ENCODE data around the gene OXT. TPM values are rescaled to one million over a fixed set of nuclear protein-coding genes. Genes with fewer than 3 reads are reported as not detected.

Gene OXT
- total and polyA plus RNA-seq, 3 experiments from 2014 or later = 0.79 to 1.4 TPM; not detected in 1

- H3K9me3 Mint-ChIP-seq = peaks cover 0 to 3% (median 0%) of the 10 kb centered on the region in 5 donors
- POLR2A ChIA-PET = no interaction called here
- Histone ChIP-seq H3K36me3 (ENCODE audit: insufficient read depth, low read length) (no peaks in the 10 kb centered on the region), H3K4me1 (ENCODE audit: insufficient read depth, low read length) (peaks cover 20% of the 10 kb centered on the region), H3K27me3 (ENCODE audit: insufficient read depth, low read length, poor library complexity, severe bottlenecking) (no peaks in the 10 kb centered on the region), H3K27ac (ENCODE audit: low read depth, low read length) (no peak overlapping the region), H3K4me3 (ENCODE audit: low read length) (peak overlapping the region; percentile 22), H3K9me3 (ENCODE audit: low read length) (no peaks in the 10 kb centered on the region)
- H3K36me3 Mint-ChIP-seq = no peaks in the 10 kb centered on the region
- H3K27me3 Mint-ChIP-seq = peaks cover 23 to 37% of the 10 kb centered on the region in 2 donors
- H3K27ac Mint-ChIP-seq = peak overlapping the region in 6 of 8 donors; percentile 29 to 95 (median 76)
- peaks cover 5 to 23% (median 7%) of the 10 kb centered on the region in 3 donors for H3K4me1 Mint-ChIP-seq
- H3K4me3 Mint-ChIP-seq = peak overlapping the region in 3 of 7 donors; percentile 66 to 79 (median 77)
- peak in 2 of 5 donors; percentile 13 to 84 for DNase-seq
- CTCF ChIA-PET = interaction anchor here (0.8 to 1.0 kb wide), 2 partner anchors 40 to 48 kb away, joined by 3 to 4 read pairs; partner anchors contain the start of gene MRPS26
Measured at GRCh38 chr20:3093861-3094361, 22.5 kb downstream of the OXT start.

DNA sequence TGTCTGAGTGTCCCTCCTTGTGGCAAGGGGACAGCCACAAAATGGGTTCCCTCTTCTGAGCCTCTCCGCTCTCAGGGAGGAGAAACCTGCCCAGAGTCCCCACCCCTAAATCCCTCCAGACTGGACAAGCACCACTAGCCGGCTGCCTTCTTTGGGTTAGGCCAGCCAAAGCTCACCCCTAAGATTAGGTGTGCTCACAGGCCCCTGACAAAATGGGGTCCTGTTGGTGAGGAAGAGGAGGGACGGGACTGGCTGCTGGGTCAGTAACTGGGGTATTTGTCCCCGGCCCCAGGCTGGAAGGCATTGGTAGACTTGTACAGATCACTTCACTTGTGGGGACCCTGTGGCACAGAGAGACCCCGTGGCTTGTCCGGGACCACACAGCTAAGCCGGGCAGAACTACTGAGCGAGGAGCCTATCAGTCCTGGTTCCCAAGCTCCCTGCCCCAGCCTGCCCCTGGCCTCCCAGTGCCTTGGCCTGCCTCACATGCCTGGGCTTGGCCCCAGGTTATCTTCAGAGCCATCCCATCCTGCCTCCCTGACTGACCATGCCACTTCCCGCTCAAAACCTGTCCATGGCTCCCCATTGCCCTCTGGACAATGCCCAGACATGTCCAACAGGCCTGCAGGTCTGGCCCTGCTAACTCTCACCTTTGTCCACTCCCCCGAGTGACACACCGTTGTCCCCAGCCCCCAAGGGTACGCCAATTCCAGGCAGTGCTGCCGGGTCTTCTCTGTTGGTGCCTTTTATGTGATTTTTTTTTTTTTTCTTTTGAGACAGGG, 23.6 kb downstream of the OXT start:
- ChIA-PET CTCF (no interaction called here), POLR2A (no interaction called here)
- DNase-seq = no peak
- Mint-ChIP-seq H3K27me3 (peaks cover 18 to 31% of the 10 kb centered on the region in 2 donors), H3K4me3 (peak overlapping the region in 1 of 7 donors; percentile 51), H3K36me3 (no peaks in the 10 kb centered on the region), H3K27ac (no peak overlapping the region), H3K9me3 (peaks cover 0 to 3% (median 0%) of the 10 kb centered on the region in 5 donors), H3K4me1 (peaks cover 5 to 23% (median 7%) of the 10 kb centered on the region in 3 donors)
- no peak overlapping the region for H3K4me3 ChIP-seq (ENCODE audit: low read length)
- H3K4me1 ChIP-seq (ENCODE audit: insufficient read depth, low read length) = peaks cover 19% of the 10 kb centered on the region
- no peaks in the 10 kb centered on the region for H3K36me3 ChIP-seq (ENCODE audit: insufficient read depth, low read length)
- no peaks in the 10 kb centered on the region for H3K27me3 ChIP-seq (ENCODE audit: insufficient read depth, low read length, poor library complexity, severe bottlenecking)
- H3K27ac ChIP-seq (ENCODE audit: low read depth, low read length) = no peak overlapping the region
- no peaks in the 10 kb centered on the region for H3K9me3 ChIP-seq (ENCODE audit: low read length)

- Mint-ChIP-seq H3K9me3 (no peaks in the 10 kb centered on the region), H3K4me3 (no peak overlapping the region), H3K4me1 (peaks cover 17 to 20% (median 18%) of the 10 kb centered on the region in 3 donors), H3K27me3 (peaks cover 0 to 4% of the 10 kb centered on the region in 2 donors), H3K36me3 (no peaks in the 10 kb centered on the region), H3K27ac (no peak overlapping the region)
- ChIA-PET CTCF (interaction anchor here (1.5 to 1.7 kb wide), 3 partner anchors 14 to 31 kb away, joined by 3 read pairs; no protein-coding TSS in a partner anchor), POLR2A (no interaction called here)
- Histone ChIP-seq H3K9me3 (ENCODE audit: low read length) (no peaks in the 10 kb centered on the region), H3K27ac (ENCODE audit: low read depth, low read length) (no peak overlapping the region), H3K4me3 (ENCODE audit: low read length) (no peak overlapping the region), H3K4me1 (ENCODE audit: insufficient read depth, low read length) (peaks cover 20% of the 10 kb centered on the region), H3K36me3 (ENCODE audit: insufficient read depth, low read length) (no peaks in the 10 kb centered on the region), H3K27me3 (ENCODE audit: insufficient read depth, low read length, poor library complexity, severe bottlenecking) (peaks cover 3% of the 10 kb centered on the region)
- DNase-seq = no peak
Measured at GRCh38 chr20:3100480-3100879, 29.1 kb downstream of the OXT start.

GRCh38 chr20:3101251-3101650, 29.8 kb downstream of the OXT start:
- Histone ChIP-seq H3K4me3 (ENCODE audit: low read length) (no peak overlapping the region), H3K4me1 (ENCODE audit: insufficient read depth, low read length) (peaks cover 20% of the 10 kb centered on the region), H3K36me3 (ENCODE audit: insufficient read depth, low read length) (no peaks in the 10 kb centered on the region), H3K27ac (ENCODE audit: low read depth, low read length) (no peak overlapping the region), H3K27me3 (ENCODE audit: insufficient read depth, low read length, poor library complexity, severe bottlenecking) (peaks cover 3% of the 10 kb centered on the region), H3K9me3 (ENCODE audit: low read length) (no peaks in the 10 kb centered on the region)
- H3K27ac Mint-ChIP-seq = peak overlapping the region in 1 of 8 donors; percentile 90
- peaks cover 0 to 4% of the 10 kb centered on the region in 2 donors for H3K27me3 Mint-ChIP-seq
- ChIA-PET POLR2A (interaction anchor here (0.6 to 0.7 kb wide), 2 partner anchors 313 to 401 kb away, joined by 3 to 5 read pairs; no protein-coding TSS in a partner anchor), CTCF (interaction anchor here (0.9 to 1.6 kb wide), 3 partner anchors 13 to 48 kb away, joined by 3 read pairs; no protein-coding TSS in a partner anchor)
- H3K4me3 Mint-ChIP-seq = peak overlapping the region in 1 of 7 donors; percentile 68
- H3K9me3 Mint-ChIP-seq = no peaks in the 10 kb centered on the region
- peaks cover 17 to 20% (median 18%) of the 10 kb centered on the region in 3 donors for H3K4me1 Mint-ChIP-seq
- no peaks in the 10 kb centered on the region for H3K36me3 Mint-ChIP-seq
- DNase-seq = no peak

- Mint-ChIP-seq H3K9me3 (no peaks in the 10 kb centered on the region), H3K4me3 (peak overlapping the region in 6 of 7 donors; percentile 9 to 54 (median 42)), H3K27me3 (peaks cover 0 to 4% of the 10 kb centered on the region in 2 donors), H3K36me3 (peaks cover 0 to under 1% (median 0%) of the 10 kb centered on the region in 3 donors), H3K27ac (peak overlapping the region in 4 of 8 donors; percentile 42 to 75 (median 58)), H3K4me1 (peaks cover 17 to 20% (median 18%) of the 10 kb centered on the region in 3 donors)
- Histone ChIP-seq H3K27me3 (ENCODE audit: insufficient read depth, low read length, poor library complexity, severe bottlenecking) (peaks cover 3% of the 10 kb centered on the region), H3K4me1 (ENCODE audit: insufficient read depth, low read length) (peaks cover 20% of the 10 kb centered on the region), H3K36me3 (ENCODE audit: insufficient read depth, low read length) (no peaks in the 10 kb centered on the region), H3K27ac (ENCODE audit: low read depth, low read length) (no peak overlapping the region), H3K9me3 (ENCODE audit: low read length) (no peaks in the 10 kb centered on the region), H3K4me3 (ENCODE audit: low read length) (no peak overlapping the region)
- ChIA-PET CTCF (interaction anchor here (0.7 to 1.6 kb wide), 4 partner anchors 11 to 48 kb away, joined by 3 to 4 read pairs (median 3); no protein-coding TSS in a partner anchor), POLR2A (interaction anchor here (0.5 to 0.6 kb wide), 3 partner anchors 10 to 314 kb away, joined by 3 to 5 read pairs (median 3); no protein-coding TSS in a partner anchor)
- peak; percentile 25 to 66 (median 32) for DNase-seq
Measured at GRCh38 chr20:3101737-3102574, 30.5 kb downstream of the OXT start.

- Mint-ChIP-seq H3K27ac (peak overlapping the region in 3 of 8 donors; percentile 6 to 89 (median 63)), H3K36me3 (peaks cover 0 to 5% (median 0%) of the 10 kb centered on the region in 3 donors), H3K4me1 (peaks cover 17 to 20% (median 18%) of the 10 kb centered on the region in 3 donors), H3K27me3 (peaks cover 0 to 2% of the 10 kb centered on the region in 2 donors), H3K4me3 (peak overlapping the region in 4 of 7 donors; percentile 8 to 50 (median 30)), H3K9me3 (no peaks in the 10 kb centered on the region)
- Histone ChIP-seq H3K36me3 (ENCODE audit: insufficient read depth, low read length) (no peaks in the 10 kb centered on the region), H3K9me3 (ENCODE audit: low read length) (no peaks in the 10 kb centered on the region), H3K27ac (ENCODE audit: low read depth, low read length) (no peak overlapping the region), H3K4me3 (ENCODE audit: low read length) (no peak overlapping the region), H3K4me1 (ENCODE audit: insufficient read depth, low read length) (peaks cover 20% of the 10 kb centered on the region), H3K27me3 (ENCODE audit: insufficient read depth, low read length, poor library complexity, severe bottlenecking) (peaks cover 3% of the 10 kb centered on the region)
- DNase-seq = no peak
- CTCF ChIA-PET = interaction anchor here (0.7 to 1.4 kb wide), 2 partner anchors 10 to 49 kb away, joined by 3 to 4 read pairs; no protein-coding TSS in a partner anchor
- POLR2A ChIA-PET = interaction anchor here (0.5 to 0.6 kb wide), 2 partner anchors 11 to 102 kb away, joined by 3 read pairs; no protein-coding TSS in a partner anchor
Measured at GRCh38 chr20:3102575-3103368, 31.4 kb downstream of the OXT start.

All from CD8-positive, alpha-beta memory T cell (primary cell).